MCF 10A (cell line): ENCODE measurements around the gene FAIM2. TPM values are rescaled to one million over a fixed set of nuclear protein-coding genes. Genes with fewer than 3 reads are reported as not detected.

Source experiments
- BruUV-seq: library from RNA; stranded (reverse); fragments of 400-500 nt; replicated peaks from 2 replicates; lab custom pipeline; 2021; lab: Mats Ljungman, UMichigan
- CTCF ChIA-PET: fragments of 300-600 bp; sonication (Branson Sonifier 250); formaldehyde crosslinking; extraction: SDS; loops from one replicate; lab custom pipeline; 2021; ENCODE audit warnings: antibody characterized with exemption, inconsistent platforms; lab: Yijun Ruan, JAX
- POLR2A ChIA-PET: fragments of 300-600, 350-650 bp; sonication (Branson Sonifier 250); formaldehyde crosslinking; extraction: SDS; loops from one replicate; lab custom pipeline; 2020; ENCODE audit warnings: antibody characterized with exemption, inconsistent platforms; lab: Yijun Ruan, JAX
- DNase-seq: peaks from one replicate; pipeline ENCODE4 v3.0.0-alpha.2; 2018; ENCODE audit not compliant: unreplicated experiment
- H3K27ac Mint-ChIP-seq: one replicate; pipeline ENCODE4 v1.8.0; 2022; ENCODE audit warnings: mild to moderate bottlenecking, low read depth, mixed read lengths; ENCODE audit not compliant: unreplicated experiment
- H3K27me3 Mint-ChIP-seq: one replicate; pipeline ENCODE4 v1.8.0; 2022; ENCODE audit warnings: mixed read lengths; ENCODE audit not compliant: insufficient read depth, unreplicated experiment
- H3K36me3 Mint-ChIP-seq: one replicate; pipeline ENCODE4 v1.8.0; 2022; ENCODE audit warnings: mild to moderate bottlenecking, moderate library complexity, mixed read lengths; ENCODE audit not compliant: insufficient read depth, unreplicated experiment
- H3K4me1 Mint-ChIP-seq: one replicate; pipeline ENCODE4 v1.8.0; 2022; ENCODE audit warnings: mixed read lengths; ENCODE audit not compliant: insufficient read depth, unreplicated experiment
- H3K4me3 Mint-ChIP-seq: one replicate; pipeline ENCODE4 v1.8.0; 2022; ENCODE audit warnings: mild to moderate bottlenecking, moderate library complexity, mixed read lengths; ENCODE audit not compliant: unreplicated experiment
- H3K9me3 Mint-ChIP-seq: one replicate; pipeline ENCODE4 v1.8.0; 2022; ENCODE audit warnings: mixed read lengths; ENCODE audit not compliant: unreplicated experiment
- intact Hi-C: fragments of 100-400 bp; cut with micrococcal nuclease; formaldehyde crosslinking; loops from 2 replicates; pipeline ENCODE4 v1.14.1; 2022
- total RNA-seq: library from RNA; stranded (reverse); gene quantifications from 2 replicates; pipeline ENCODE4 v1.2.3, GENCODE V29; 2022
- TF ChIP-seq, protein P1 (sequence below): fragments of 200-600 bp; IDR thresholded peaks from one replicate; pipeline ENCODE4 v1.8.0; 2022; ENCODE audit warnings: antibody characterized with exemption, mild to moderate bottlenecking; ENCODE audit not compliant: unreplicated experiment

Gene FAIM2
- total RNA-seq, 1 experiment from 2014 or later = not detected

DNA sequence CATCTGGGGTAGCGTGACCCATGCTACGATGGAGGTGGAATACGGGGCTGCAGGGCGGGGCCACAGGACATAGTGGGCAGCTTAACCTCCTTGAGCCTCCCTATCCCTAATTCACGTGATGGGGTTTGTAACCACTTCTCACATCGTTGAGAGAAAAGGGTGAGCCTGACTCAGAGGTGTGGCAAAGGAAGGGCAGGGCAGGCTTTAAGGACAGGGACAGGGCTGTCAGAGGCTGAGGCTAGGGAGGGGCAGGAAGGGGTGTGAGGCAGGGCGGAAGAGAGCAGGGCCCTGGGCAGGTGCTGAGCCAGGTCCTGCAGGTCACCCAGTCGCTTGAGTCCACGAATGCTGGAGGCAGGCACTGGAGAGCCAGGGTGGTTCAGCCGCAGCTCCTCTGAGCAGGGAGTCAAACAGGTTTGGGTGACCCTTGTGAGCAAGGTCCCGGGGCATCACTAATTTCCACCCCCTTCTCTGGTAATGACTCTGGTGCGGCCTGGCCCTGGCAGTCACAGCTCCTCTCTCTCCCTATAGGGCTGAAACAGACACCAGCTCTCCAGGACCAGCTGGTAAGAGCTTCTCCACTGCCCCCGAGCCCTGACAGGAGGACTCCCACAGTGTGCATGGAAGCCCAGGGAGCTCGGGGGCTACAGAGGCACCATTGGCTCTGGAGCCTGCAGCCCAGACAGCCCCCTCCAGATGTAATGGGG lies 39.4 kb upstream of the FAIM2 start:
- H3K27ac Mint-ChIP-seq = peak overlapping the region; percentile 46
- DNase-seq = no peak
- CTCF ChIA-PET = interaction anchor here (0.8 to 1.7 kb wide), 5 partner anchors 17 to 112 kb away, joined by 3 to 6 read pairs (median 4); no protein-coding TSS in a partner anchor
- no peaks in the 10 kb centered on the region for H3K27me3 Mint-ChIP-seq
- POLR2A ChIA-PET = interaction anchor here (0.6 kb wide), 2 partner anchors 189 to 566 kb away, joined by 3 read pairs; no protein-coding TSS in a partner anchor
- H3K36me3 Mint-ChIP-seq = peaks cover 6% of the 10 kb centered on the region
- intact Hi-C loops = no loop called here
- H3K4me1 Mint-ChIP-seq = peaks cover 19% of the 10 kb centered on the region
- no peak overlapping the region for H3K4me3 Mint-ChIP-seq
- H3K9me3 Mint-ChIP-seq = no peaks in the 10 kb centered on the region
- TF ChIP-seq, protein P1, sequence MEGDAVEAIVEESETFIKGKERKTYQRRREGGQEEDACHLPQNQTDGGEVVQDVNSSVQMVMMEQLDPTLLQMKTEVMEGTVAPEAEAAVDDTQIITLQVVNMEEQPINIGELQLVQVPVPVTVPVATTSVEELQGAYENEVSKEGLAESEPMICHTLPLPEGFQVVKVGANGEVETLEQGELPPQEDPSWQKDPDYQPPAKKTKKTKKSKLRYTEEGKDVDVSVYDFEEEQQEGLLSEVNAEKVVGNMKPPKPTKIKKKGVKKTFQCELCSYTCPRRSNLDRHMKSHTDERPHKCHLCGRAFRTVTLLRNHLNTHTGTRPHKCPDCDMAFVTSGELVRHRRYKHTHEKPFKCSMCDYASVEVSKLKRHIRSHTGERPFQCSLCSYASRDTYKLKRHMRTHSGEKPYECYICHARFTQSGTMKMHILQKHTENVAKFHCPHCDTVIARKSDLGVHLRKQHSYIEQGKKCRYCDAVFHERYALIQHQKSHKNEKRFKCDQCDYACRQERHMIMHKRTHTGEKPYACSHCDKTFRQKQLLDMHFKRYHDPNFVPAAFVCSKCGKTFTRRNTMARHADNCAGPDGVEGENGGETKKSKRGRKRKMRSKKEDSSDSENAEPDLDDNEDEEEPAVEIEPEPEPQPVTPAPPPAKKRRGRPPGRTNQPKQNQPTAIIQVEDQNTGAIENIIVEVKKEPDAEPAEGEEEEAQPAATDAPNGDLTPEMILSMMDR = no peak
- no TSS peak for BruUV-seq

DNA sequence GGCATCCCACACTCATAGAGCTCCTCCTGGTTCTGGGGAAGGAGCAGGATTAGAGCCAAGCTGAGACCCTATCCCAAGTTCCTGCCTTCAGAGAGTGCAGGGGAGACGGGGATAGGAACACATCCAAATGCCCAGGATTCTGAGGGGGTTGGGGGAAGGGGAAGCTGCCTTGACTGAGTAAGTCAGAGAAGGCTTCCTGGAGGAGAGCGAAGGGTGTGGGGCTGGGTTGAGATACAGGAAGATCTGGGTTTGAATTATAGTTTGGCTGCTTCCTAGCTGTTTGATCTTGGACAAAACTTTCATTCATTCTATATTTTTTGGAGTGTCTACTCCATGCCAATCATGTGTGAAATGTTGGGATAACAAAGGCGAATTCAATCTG lies 38.8 kb upstream of the FAIM2 start:
- Mint-ChIP-seq H3K27me3 (no peaks in the 10 kb centered on the region), H3K4me1 (peaks cover 19% of the 10 kb centered on the region), H3K9me3 (no peaks in the 10 kb centered on the region), H3K36me3 (peaks cover 6% of the 10 kb centered on the region), H3K27ac (no peak overlapping the region), H3K4me3 (no peak overlapping the region)
- ChIA-PET CTCF (interaction anchor here (0.6 to 1.7 kb wide), 4 partner anchors 25 to 144 kb away, joined by 3 to 6 read pairs (median 4); no protein-coding TSS in a partner anchor), POLR2A (interaction anchor here (0.6 kb wide), 1 partner anchor 567 kb away, joined by 3 read pairs; no protein-coding TSS in a partner anchor)
- DNase-seq = no peak
- intact Hi-C loops = no loop called here
- TF ChIP-seq, protein P1 = no peak
- no TSS peak for BruUV-seq

- no peaks in the 10 kb centered on the region for H3K27me3 Mint-ChIP-seq
- H3K4me1 Mint-ChIP-seq = peaks cover 19% of the 10 kb centered on the region
- intact Hi-C loops = no loop called here
- H3K9me3 Mint-ChIP-seq = no peaks in the 10 kb centered on the region
- ChIA-PET POLR2A (no interaction called here), CTCF (interaction anchor here (0.6 to 1.7 kb wide), 4 partner anchors 12 to 145 kb away, joined by 3 to 6 read pairs (median 4); no protein-coding TSS in a partner anchor)
- no peak for DNase-seq
- TF ChIP-seq, protein P1 = no peak
- no TSS peak for BruUV-seq
- H3K36me3 Mint-ChIP-seq = peaks cover 6% of the 10 kb centered on the region
- no peak overlapping the region for H3K4me3 Mint-ChIP-seq
- H3K27ac Mint-ChIP-seq = no peak overlapping the region
Measured at GRCh38 chr12:49941556-49942511, 38.1 kb upstream of the FAIM2 start.
